ENCODE measurements around the gene MEGF10.

Gene MEGF10

DNA sequence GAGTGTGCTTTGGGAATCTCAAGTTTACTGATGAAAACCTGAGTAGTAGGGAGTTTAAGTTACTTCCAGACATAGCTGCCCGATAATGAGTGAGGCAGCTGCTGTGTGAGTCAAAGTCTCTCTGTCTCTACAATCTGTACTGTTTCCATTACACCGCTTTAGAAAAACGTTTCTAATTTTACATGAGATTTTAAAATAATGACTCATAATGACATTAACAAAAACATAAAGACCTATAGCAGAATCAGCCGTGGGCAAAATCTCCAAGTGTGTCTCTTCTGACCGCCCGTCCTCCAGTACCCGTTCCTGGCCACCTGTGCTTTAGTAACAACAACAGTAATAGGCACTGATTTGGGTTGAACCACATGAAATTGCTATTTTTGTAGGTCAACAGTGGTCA, 157.2 kb downstream of the MEGF10 start:
- no peak for DNase-seq

DNA sequence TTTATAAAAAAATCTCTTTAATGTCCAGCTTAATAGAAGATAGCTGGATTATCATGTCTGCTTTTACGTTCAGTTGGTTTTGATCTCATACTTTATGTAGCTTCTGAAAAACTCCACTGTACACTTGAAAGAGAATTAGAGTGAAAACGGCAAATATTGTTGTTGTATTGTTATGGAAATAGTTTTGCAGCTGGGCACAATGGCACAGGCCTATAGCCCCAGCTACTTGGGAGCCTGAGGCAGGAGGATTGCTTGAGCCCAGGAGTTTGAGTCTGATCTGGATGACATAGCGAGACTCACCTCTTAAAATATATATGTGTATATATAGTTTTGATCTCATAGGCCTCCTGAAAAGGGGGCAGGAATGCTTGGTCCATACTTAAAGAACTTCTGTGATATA, 159.4 kb downstream of the MEGF10 start:
- no peak for DNase-seq

DNA sequence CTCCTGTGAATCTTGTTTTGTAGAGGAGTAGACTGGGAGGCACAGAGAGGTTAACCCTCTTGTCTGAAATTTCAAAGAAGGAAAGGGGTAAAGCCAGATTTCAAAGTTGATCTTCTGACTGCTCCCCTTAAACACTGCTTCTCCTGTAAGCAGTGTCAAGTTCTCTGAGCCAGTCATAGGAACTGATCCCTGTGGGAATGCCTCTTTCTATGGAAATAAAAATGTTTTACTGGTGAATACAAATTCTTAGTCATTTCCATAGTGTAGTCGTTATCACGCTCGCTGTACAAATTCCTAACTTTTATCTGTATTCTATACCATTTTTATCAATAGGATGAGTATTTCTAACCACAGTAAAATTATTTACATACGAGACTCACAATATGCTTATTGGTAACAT, 160.5 kb downstream of the MEGF10 start:
- no peak for DNase-seq

DNA sequence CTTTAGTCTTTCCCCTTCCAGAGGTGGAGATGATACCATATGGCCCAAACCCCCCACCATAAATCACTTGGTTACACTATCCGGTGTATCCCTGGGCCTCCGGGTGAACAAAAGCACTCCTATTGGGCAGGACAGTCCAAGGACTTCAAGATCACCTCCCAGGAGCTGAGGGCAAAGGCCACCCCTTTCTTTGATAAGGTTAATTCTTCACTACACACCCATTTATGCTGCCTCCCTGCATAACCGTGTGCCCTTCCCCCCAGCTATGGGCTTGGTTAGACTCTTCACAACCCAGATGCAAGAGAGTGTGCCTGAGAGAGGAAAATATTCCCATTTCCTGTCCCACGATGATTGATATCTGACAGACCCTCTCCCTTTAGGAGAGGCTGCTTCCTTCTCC, 162.0 kb downstream of the MEGF10 start:
- DNase-seq = no peak

DNA sequence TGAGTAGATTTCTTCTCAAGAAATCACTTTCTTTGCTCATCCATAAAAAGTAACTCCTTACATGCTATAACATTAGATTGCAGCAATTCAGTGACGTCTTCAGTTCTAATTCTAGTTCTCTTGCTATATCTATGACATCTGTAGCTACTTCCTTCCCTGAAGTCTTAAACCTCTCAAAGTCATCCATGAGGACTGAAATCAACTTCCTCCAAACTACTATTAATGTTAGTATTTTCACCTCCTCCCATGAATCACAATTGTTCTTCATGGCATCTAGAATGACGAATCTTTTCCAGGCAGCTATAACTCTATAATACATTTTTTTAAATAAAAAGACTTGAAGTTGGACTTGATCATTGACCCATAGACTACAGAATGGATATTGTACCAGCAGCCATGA, 180.6 kb downstream of the MEGF10 start:
- no peak for DNase-seq

DNA sequence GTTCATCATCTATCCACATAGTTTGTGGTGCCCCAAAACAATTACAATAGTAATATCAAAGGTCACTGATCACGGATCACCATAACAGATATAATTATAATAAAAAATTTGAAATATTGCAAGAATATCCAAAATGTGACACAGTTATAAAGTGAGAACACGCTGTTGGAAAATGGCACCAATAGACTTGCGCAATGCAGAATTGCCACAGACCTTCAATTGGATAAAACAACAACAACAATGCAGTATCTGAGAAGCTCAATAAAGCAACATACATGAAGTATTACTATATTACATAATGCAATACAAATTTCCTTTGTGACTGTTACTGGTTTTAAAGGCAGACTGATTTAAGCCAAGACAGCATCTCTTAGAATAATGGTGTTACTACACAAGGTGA, 182.1 kb downstream of the MEGF10 start:
- DNase-seq = no peak

DNA sequence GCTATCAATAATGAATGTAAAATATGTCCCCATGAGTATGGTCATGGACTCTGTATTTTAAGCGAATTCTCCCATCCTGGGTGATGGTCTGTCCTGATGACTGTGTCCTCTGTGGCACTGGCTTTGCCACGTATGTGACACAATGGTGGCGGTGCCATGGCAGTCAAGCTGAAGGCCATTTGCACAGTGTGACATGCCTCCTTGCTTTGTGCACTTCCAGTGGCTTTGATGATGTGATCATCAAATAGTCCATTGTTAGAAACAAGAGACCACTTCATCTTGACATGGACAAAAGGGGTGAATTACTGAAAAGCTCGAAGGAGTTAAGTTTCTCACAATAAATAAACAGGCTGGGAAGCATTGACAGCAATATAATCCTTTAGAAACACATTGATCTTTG, 195.9 kb downstream of the MEGF10 start:
- no peak for DNase-seq

DNA sequence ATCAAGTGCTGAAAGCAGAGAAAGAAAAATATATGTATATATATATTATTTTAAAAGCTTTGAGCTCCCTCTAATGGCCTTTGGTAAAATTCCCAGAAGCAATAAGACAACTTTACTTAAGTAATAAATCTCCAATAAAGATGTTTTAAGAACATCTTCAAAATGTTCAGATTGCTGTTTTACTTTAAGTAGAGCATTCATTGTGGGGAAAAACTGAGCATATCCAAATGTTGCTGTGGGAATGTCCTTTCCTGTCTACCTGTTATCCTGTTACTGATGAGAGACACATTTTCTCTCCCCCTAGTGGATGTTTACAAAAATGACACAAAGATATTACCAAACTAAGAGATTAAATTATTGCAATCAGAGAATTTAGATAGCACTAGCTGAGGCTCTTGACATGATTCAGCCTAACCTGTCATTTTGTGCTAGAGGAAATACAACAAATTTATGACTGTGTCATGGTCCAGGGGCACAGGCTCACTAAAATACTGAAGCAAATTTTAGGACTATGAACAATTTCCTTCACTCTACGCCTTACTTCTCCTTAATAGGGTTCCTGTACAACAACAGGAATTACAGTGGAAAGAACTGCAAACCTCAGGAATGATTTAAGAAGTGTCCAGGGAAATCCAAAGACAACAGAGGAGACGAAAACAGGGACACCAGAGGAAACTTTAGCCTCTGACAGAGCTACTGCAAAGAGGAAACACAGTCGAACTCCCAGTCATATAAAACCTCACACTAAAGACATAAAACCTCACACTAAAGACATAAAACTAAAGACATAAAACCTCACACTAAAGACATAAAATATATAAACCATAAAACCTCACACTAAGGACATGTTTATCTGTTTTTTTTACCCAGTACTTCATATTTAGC, 202.5 kb downstream of the MEGF10 start:
- DNase-seq = no peak

DNA sequence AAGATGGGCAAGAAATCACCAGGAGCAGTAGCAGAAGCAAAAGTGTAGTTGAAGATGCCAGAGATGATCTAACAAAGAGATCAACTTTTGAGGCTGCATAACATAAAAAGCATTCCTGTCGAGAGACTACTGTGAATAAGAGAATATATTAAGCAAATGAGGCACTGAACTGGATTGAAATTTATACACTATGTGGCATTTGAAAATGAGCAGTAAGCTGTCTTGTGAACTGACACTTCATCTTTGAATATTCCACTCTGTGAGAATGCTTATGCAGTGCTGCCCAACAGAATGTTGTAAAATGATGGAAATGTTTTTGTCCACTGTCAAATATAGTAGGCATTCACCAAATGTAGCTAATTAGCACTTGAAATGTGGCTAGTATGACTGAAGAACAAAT, 208.0 kb downstream of the MEGF10 start:
- no peak for DNase-seq

DNA sequence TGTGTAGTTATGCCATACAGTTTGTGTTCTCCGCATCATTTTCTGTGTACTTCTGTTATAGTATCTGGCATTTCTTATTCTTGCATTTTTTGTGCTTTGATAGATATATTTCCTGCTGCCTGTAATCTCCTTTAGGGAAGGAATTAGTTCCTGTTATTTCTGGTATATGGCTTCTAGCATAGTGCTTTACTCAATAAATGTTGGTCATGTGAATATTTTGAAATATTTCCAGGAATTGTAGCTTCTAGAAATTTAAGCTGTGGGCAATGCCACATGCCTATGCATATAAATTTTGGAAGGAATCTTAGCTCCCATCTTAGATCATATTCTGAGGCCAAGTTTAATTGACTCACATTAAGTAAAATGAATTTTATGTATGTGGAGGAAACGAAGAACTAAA, 215.3 kb downstream of the MEGF10 start:
- DNase-seq = no peak

DNA sequence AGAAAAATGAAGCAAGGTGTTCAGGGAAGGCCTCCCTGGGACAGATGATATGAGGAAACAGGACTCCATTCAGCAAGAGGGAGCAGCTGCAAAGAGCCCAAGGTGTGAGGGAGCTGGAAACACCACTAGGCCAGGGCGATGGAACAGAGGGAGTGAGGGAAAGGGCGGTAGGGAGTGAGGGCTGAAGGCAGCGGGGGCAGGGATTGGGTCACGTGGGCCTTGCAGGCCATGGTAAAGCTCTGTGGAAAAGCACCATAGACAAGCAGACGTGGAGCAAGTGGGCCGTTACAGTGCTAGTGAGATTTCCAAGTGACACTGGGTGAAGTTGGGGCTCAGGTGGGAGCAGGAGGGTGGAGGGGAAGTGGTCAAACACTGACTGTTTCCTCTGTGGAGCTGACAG, 216.0 kb downstream of the MEGF10 start:
- DNase-seq = no peak

DNA sequence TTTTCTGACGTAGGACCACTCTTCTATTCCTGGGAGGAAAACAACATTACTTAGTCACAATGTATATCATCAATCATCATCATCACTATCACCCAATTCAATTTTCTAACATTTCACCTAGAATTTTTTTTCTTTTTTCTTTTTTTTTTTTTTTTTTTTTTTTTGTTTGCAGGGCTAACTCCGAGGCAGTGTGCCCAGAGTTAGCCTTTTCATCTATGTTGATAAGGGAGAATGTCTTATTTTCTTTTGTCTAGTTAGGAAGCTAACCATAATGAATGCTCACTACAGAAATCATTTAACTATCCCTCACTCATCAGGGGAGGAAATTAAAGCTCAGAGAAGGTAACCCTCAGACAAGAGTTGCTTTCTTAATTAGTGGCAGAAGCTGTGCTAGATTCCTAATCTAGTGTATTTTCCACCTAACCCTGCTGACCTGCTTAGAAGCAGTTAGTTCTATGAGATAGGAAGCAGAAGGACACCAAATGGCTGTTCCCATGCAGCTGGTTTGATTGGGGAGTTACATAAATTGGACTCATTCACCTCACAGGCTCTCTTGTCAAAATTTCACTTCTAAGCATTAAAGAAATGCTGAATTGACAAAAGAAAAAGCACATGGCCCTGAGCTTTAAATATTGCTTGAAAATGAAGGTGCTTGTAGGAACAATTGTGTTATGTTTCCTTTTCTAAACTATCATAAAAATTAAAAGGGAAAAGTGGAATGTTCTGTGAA, 218.2 kb downstream of the MEGF10 start:
- no peak for DNase-seq

Data from activated CD8-positive, alpha-beta memory T cell treated with anti-CD3 and anti-CD28 coated beads, Interleukin-2, amount 50 U/mL, for 48 hours (primary cell).